Transverse colon (tissue), 4 donors: Measurements from ENCODE around the gene IVD. TPM values are rescaled to one million over a fixed set of nuclear protein-coding genes. Genes with fewer than 3 reads are reported as not detected.

Source experiments
- DNase-seq: peaks from one replicate; pipeline ENCODE4 v3.0.0-alpha.2; 2019
- H3K27ac ChIP-seq, 4 donors: fragments of 200-600 bp; sonication (generic); 2 replicates each; pipeline ENCODE4 v1.5.1; 2016 to 2018; ENCODE audit warnings: inconsistent platforms in 4 of 4
- H3K27me3 ChIP-seq: fragments of 200-600 bp; sonication (generic); 2 replicates; pipeline ENCODE4 v1.5.1; 2017; ENCODE audit warnings: inconsistent platforms
- H3K36me3 ChIP-seq, 4 donors: fragments of 200-600 bp; sonication (generic); 2 replicates each; pipeline ENCODE4 v1.5.1; 2017 to 2019; ENCODE audit warnings: inconsistent platforms in 4 of 4
- H3K4me1 ChIP-seq, 4 donors: fragments of 200-600 bp; sonication (generic); 2 replicates each; pipeline ENCODE4 v1.5.1; 2017 to 2020; ENCODE audit warnings: inconsistent platforms in 4 of 4
- H3K4me3 ChIP-seq, 4 donors: fragments of 200-600 bp; sonication (generic); 1 replicate in 1 of 4; 2 replicates in 3 of 4; pipeline versions ENCODE4 v1.5.1 to v1.6.1; 2017 to 2019; ENCODE audit warnings: inconsistent platforms in 4 of 4
- H3K9me3 ChIP-seq, 2 donors: fragments of 200-600 bp; sonication (generic); 2 replicates each; pipeline ENCODE4 v1.5.1; 2017 to 2019; ENCODE audit warnings: inconsistent platforms in 2 of 2
- EP300 ChIP-seq: sonication (generic); formaldehyde crosslinking; IDR thresholded peaks from one replicate; pipeline ENCODE4 v1.6.1; 2017; ENCODE audit warnings: antibody characterized with exemption, low read depth
- POLR2A ChIP-seq: fragments of 450-650 bp; IDR thresholded peaks from one replicate; pipeline ENCODE4 v1.6.1; 2016; ENCODE audit warnings: antibody characterized with exemption, mild to moderate bottlenecking, moderate library complexity
- POLR2AphosphoS5 ChIP-seq, 3 donors: sonication (generic); formaldehyde crosslinking; IDR thresholded peaks; one replicate each; pipeline ENCODE4 v1.6.1; 2016; ENCODE audit warnings: antibody characterized with exemption in 3 of 3
- WGBS, 2 donors: methylation state at CpG; one replicate each; pipeline ENCODE4 v1.1.5; 2018; ENCODE audit warnings: low coverage in 1 of 2; 5-methylcytosine and 5-hydroxymethylcytosine counted together
- in situ Hi-C, 4 donors: fragments of 200-750 bp; cut with MboI; loops; one replicate each; pipeline versions ENCODE4 v1.15.0 to v1.15.1; 2017; ENCODE audit warnings: low sequenced_read_pairs in 3 of 4, low pct_ligation_motif_present in 1 of 4, low pct_unique_long_range_greater_than_20kb in 1 of 4
- intact Hi-C: fragments of 100-400 bp; cut with DNase I; formaldehyde crosslinking; loops from one replicate; pipeline ENCODE4 v1.15.1; 2023; ENCODE audit warnings: low total_unique reads
- total RNA-seq, 4 donors: library from RNA; depleted of rRNA; stranded (reverse); fragments of >200 nt; gene quantifications; one replicate each; pipeline ENCODE4 v1.1.0, GENCODE V29; 2016
- TF ChIP-seq, protein P1 (sequence below), 5 experiments: fragments of 200-600 bp in 3 of 5; fragments of 450-650 bp in 2 of 5; sonication (generic) in 3 of 5; IDR thresholded peaks; 1 replicate in 2 of 5; 2 replicates in 3 of 5; pipeline ENCODE4 v1.5.1; 2016 to 2017; ENCODE audit warnings: antibody characterized with exemption in 5 of 5, inconsistent platforms in 3 of 5, mild to moderate bottlenecking in 2 of 5, moderate library complexity in 1 of 5

IVD gene
- total RNA-seq, 4 donors from 2014 or later: 51.4 to 122 (median 58.7) TPM

DNA sequence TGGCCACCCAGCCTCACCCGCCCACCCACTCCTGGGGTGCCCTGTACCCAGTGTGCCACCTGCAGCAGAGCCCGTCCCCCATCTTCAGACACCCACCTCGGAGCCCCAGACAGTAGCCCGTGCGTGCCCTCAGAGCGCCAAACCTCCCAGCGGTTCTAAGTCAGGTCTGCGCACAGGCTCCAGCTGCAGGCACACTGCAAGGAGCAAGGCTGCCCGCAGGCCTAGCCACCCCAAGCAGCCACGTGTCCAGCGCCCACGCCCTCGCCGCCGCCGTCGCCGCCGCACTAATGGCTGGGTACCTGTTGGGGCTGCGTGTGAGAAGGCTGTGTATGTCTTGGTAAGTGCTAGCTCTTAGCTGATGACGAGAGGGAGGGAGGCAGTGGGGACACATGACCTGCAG lies 56.4 kb downstream of the IVD start:
- H3K27me3 ChIP-seq: no peaks in the 10 kb centered on the region
- TF ChIP-seq POLR2AphosphoS5 (IDR thresholded peaks at IDR 0.05): no peak
- no peak for TF ChIP-seq EP300
- TF ChIP-seq, protein P1, sequence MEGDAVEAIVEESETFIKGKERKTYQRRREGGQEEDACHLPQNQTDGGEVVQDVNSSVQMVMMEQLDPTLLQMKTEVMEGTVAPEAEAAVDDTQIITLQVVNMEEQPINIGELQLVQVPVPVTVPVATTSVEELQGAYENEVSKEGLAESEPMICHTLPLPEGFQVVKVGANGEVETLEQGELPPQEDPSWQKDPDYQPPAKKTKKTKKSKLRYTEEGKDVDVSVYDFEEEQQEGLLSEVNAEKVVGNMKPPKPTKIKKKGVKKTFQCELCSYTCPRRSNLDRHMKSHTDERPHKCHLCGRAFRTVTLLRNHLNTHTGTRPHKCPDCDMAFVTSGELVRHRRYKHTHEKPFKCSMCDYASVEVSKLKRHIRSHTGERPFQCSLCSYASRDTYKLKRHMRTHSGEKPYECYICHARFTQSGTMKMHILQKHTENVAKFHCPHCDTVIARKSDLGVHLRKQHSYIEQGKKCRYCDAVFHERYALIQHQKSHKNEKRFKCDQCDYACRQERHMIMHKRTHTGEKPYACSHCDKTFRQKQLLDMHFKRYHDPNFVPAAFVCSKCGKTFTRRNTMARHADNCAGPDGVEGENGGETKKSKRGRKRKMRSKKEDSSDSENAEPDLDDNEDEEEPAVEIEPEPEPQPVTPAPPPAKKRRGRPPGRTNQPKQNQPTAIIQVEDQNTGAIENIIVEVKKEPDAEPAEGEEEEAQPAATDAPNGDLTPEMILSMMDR (IDR thresholded peaks at IDR 0.05): no peak
- TF ChIP-seq POLR2A: no peak
- 98% methylated on average over 21 of the region's 21 CpGs; no CpG with 5 or more reads in 1 of the 2 donors for WGBS, 2 donors
- DNase-seq: no peak
- H3K4me3 ChIP-seq: no peak overlapping the region
- no peak overlapping the region for H3K27ac ChIP-seq
- intact Hi-C loops (no loop called here), in situ Hi-C loops (no loop called here)
- no peaks in the 10 kb centered on the region for H3K9me3 ChIP-seq
- H3K4me1 ChIP-seq: peaks cover 0 to 10% (median 0%) of the 10 kb centered on the region in 4 donors
- peaks cover 0 to 7% (median 0%) of the 10 kb centered on the region in 4 donors for H3K36me3 ChIP-seq

DNA sequence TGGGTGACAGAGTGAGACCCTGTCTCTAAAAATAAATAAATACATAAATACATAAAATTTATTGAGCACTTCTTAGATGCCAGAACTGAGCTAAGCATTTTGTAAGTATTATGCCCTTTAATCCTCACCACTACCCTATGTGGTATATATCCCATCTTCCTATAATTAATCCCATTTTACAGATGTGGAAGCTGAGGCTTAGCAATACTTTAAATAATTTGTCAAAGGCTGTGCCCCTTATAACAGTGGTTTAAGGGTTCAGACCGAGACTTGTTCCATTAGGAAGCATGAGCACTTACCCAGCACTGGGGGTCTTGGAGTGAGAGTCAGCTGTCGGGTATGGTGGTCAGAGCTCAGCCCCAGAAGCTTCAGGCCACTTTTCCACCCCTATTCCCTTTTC lies 57.7 kb downstream of the IVD start:
- Histone ChIP-seq H3K4me1 (peaks cover 0 to 9% (median 0%) of the 10 kb centered on the region in 4 donors), H3K4me3 (no peak overlapping the region), H3K27ac (no peak overlapping the region), H3K27me3 (no peaks in the 10 kb centered on the region), H3K9me3 (no peaks in the 10 kb centered on the region), H3K36me3 (peaks cover 0 to 7% (median 0%) of the 10 kb centered on the region in 4 donors)
- DNase-seq: no peak
- intact Hi-C loops (no loop called here), in situ Hi-C loops (no loop called here)
- no peak for TF ChIP-seq POLR2AphosphoS5 (IDR thresholded peaks at IDR 0.05)
- TF ChIP-seq POLR2A: no peak
- TF ChIP-seq, protein P1 (IDR thresholded peaks at IDR 0.05): no peak
- no peak for TF ChIP-seq EP300
- WGBS, 2 donors: 71 to 76% methylated on average over 2 of the region's 2 CpGs

DNA sequence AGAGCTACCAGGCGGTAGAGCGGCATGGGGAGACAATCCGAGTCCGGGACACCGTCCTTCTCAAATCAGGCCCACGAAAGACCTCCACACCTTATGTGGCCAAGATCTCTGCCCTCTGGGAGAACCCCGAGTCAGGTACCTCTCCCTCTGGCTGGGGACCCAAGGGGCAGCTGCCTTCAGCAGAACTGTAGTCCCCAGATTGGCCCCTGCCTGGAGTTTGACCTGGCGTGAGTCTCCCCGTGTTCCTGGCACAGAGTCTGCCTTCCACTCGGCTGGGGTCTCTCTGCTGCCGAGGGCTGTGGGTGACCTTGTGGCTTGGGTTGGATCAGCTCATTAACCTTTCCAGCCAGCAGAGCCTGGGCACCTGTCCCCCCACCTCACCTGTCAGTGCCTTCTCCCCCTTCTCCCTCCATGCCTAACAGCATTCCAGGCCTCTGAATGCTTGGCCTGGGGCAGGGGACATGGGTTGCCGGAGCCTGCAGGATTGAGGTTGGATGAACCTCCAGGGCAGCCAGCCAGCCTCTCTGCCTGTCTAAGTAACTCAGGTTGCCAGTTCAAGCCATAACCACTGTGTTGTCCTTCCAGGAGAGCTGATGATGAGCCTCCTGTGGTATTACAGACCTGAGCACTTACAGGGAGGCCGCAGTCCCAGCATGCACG lies 58.4 kb downstream of the IVD start:
- WGBS, 2 donors: 96 to 100% methylated on average over 5 to 13 of the region's 14 CpGs
- no peak for DNase-seq

DNA sequence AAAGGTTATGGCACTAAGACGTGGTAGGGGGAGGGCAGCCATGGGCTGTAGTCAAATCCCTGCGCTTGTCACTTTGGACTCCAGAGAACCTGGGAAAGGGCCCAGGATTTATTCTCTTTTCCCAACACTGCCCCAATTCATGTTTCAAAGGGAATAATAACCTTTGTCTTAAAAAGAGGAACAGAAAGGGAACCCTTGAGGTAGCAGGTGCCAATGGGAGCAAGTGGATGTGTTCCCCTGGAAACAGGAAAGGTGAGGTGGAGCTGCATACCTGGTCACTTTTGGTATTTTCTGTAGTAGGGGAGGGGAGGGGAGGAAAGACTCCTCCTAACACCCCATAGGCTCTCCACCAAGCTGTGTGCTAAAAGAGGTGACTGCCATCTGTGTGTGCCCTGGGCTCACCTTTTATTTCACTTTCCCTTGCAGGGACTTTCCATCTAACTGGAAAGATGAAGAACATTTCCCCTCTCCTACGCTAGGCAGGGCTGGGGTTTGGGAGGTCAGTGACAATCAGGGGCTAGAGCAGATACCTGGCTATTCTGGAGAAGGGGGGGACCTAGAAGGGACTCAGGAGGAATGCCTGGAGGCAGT lies 59.1 kb downstream of the IVD start:
- TF ChIP-seq POLR2AphosphoS5 (IDR thresholded peaks at IDR 0.05): no peak
- no peak for TF ChIP-seq POLR2A
- TF ChIP-seq EP300: no peak
- TF ChIP-seq, protein P1 (IDR thresholded peaks at IDR 0.05): no peak
- Histone ChIP-seq H3K27me3 (no peaks in the 10 kb centered on the region), H3K36me3 (no peaks in the 10 kb centered on the region), H3K4me1 (peaks cover 0 to 9% (median 0%) of the 10 kb centered on the region in 4 donors), H3K27ac (no peak overlapping the region), H3K4me3 (no peak overlapping the region), H3K9me3 (no peaks in the 10 kb centered on the region)
- intact Hi-C loops: no loop called here
- DNase-seq: no peak
- WGBS, 2 donors: 82 to 90% methylated on average over 2 to 3 of the region's 3 CpGs
- in situ Hi-C loops: no loop called here

More for the DNA sequence above, 58.4 kb downstream of the IVD start:
- intact Hi-C loops: no loop called here
- H3K27ac ChIP-seq: no peak overlapping the region
- no peak overlapping the region for H3K4me3 ChIP-seq
- in situ Hi-C loops: no loop called here
- TF ChIP-seq POLR2AphosphoS5 (IDR thresholded peaks at IDR 0.05): no peak
- no peak for TF ChIP-seq POLR2A
- no peak for TF ChIP-seq EP300
- TF ChIP-seq, protein P1 (IDR thresholded peaks at IDR 0.05): no peak
- H3K4me1 ChIP-seq: peaks cover 0 to 9% (median 0%) of the 10 kb centered on the region in 4 donors
- no peaks in the 10 kb centered on the region for H3K9me3 ChIP-seq
- no peaks in the 10 kb centered on the region for H3K27me3 ChIP-seq
- H3K36me3 ChIP-seq: peaks cover 0 to 5% (median 0%) of the 10 kb centered on the region in 4 donors
